H1 (cell line): Measurements from ENCODE around the gene PTBP1. TPM values are rescaled to one million over a fixed set of nuclear protein-coding genes. Genes with fewer than 3 reads are reported as not detected.

Experiments used
- CTCF ChIA-PET: fragments of 300-600 bp; sonication (Branson Sonifier 250); formaldehyde crosslinking; loops from one replicate; lab custom pipeline; 2021; ENCODE audit not compliant: partially characterized antibody; lab: Charles Lee
- POLR2A ChIA-PET: fragments of 300-600 bp; sonication (Branson Sonifier 250); formaldehyde crosslinking; loops from one replicate; lab custom pipeline; 2021; ENCODE audit warnings: inconsistent platforms; ENCODE audit not compliant: partially characterized antibody; lab: Charles Lee
- DNase-seq, 2 experiments: peaks; one replicate each; pipeline versions ENCODE4 v3.0.0 to v3.0.0-alpha.2; 2010 to 2022; ENCODE audit warnings: low spot score in 2 of 2, low read depth in 1 of 2, mixed read lengths in 1 of 2
- FAIRE-seq: peaks from 2 replicates; lab custom pipeline; 2011; peaks lifted over from hg19 to GRCh38; lab: Jason Lieb, UNC
- H2AFZ ChIP-seq: 2 replicates; pipeline ENCODE4 v1.8.1; 2012; ENCODE audit warnings: low read length, inconsistent platforms
- H2AK5ac ChIP-seq: 2 replicates; pipeline ENCODE4 v1.6.1; 2013; ENCODE audit warnings: low read depth, low read length
- H2BK120ac ChIP-seq: replicated peaks from 2 replicates; pipeline ENCODE3; 2013; ENCODE audit warnings: low read depth, low read length, inconsistent platforms
- H2BK12ac ChIP-seq: 2 replicates; pipeline ENCODE4 v1.6.1; 2013; ENCODE audit warnings: low read depth, low read length
- H2BK15ac ChIP-seq: 2 replicates; pipeline ENCODE4 v1.6.1; 2013; ENCODE audit warnings: low read length
- H2BK20ac ChIP-seq: 2 replicates; pipeline ENCODE4 v1.6.1; 2013; ENCODE audit warnings: low read length
- H2BK5ac ChIP-seq: 2 replicates; pipeline ENCODE4 v1.6.1; 2013; ENCODE audit warnings: low read depth, low read length
- H3K14ac ChIP-seq: 2 replicates; pipeline ENCODE4 v1.6.1; 2013; ENCODE audit warnings: inconsistent platforms; ENCODE audit not compliant: insufficient read length
- H3K18ac ChIP-seq: 2 replicates; pipeline ENCODE4 v1.6.1; 2013; ENCODE audit warnings: low read length; ENCODE audit errors: extremely low read depth
- H3K23ac ChIP-seq: 2 replicates; pipeline ENCODE4 v1.6.1; 2013; ENCODE audit warnings: inconsistent platforms; ENCODE audit not compliant: insufficient read length
- H3K23me2 ChIP-seq: 2 replicates; pipeline ENCODE4 v1.6.1; 2013; ENCODE audit warnings: low read depth, low read length
- H3K27ac ChIP-seq: 2 replicates; pipeline ENCODE4 v1.6.1; 2011; ENCODE audit warnings: low read depth, low read length, inconsistent platforms
- H3K27me3 ChIP-seq, 4 experiments: replicated peaks in 1 of 4; 1 replicate in 1 of 4; 2 replicates in 3 of 4; pipeline versions ENCODE4 v1.6.1 to v1.8.1; 2011 to 2013; ENCODE audit warnings: low read length in 3 of 4, mild to moderate bottlenecking in 3 of 4, inconsistent platforms in 2 of 4, mixed read lengths in 2 of 4, moderate library complexity in 1 of 4; ENCODE audit not compliant: control insufficient read depth in 3 of 4, insufficient read depth in 3 of 4; ENCODE audit errors: extremely low read depth in 1 of 4
- H3K36me3 ChIP-seq, 4 experiments: 2 replicates each; pipeline versions ENCODE4 v1.6.1 to v1.8.1; 2011 to 2013; ENCODE audit warnings: mild to moderate bottlenecking in 4 of 4, low read length in 3 of 4, moderate library complexity in 2 of 4, control low read depth in 1 of 4, inconsistent platforms in 1 of 4; ENCODE audit not compliant: insufficient read depth in 4 of 4, control insufficient read depth in 2 of 4
- H3K4ac ChIP-seq: replicated peaks from 2 replicates; pipeline ENCODE3; 2013; ENCODE audit warnings: low read length, low read depth, mixed read lengths, inconsistent platforms; ENCODE audit not compliant: insufficient read length
- H3K4me1 ChIP-seq, 4 experiments: replicated peaks in 1 of 4; 1 replicate in 1 of 4; 2 replicates in 3 of 4; pipeline versions ENCODE4 v1.6.1 to v1.8.1; 2011 to 2013; ENCODE audit warnings: low read length in 3 of 4, inconsistent platforms in 2 of 4, mixed read lengths in 1 of 4; ENCODE audit not compliant: insufficient read depth in 4 of 4, control insufficient read depth in 3 of 4
- H3K4me2 ChIP-seq, 2 experiments: 2 replicates each; pipeline versions ENCODE4 v1.6.1 to v1.8.1; 2011 to 2013; ENCODE audit warnings: low read depth in 2 of 2, low read length in 2 of 2, control low read depth in 1 of 2, inconsistent platforms in 1 of 2, mild to moderate bottlenecking in 1 of 2; ENCODE audit not compliant: insufficient read depth in 1 of 2
- H3K4me3 ChIP-seq, 4 experiments: fragments of 200-600, 300-600 bp in 1 of 4; sonication (generic), shearing (Covaris generic), sonication (Bioruptor Twin) in 1 of 4; 2 replicates each; pipeline versions ENCODE4 v1.5.1 to v1.8.1; 2011 to 2016; ENCODE audit warnings: low read length in 4 of 4, low read depth in 3 of 4, control low read depth in 2 of 4, inconsistent platforms in 2 of 4, mild to moderate bottlenecking in 2 of 4, mixed read lengths in 1 of 4, moderate library complexity in 1 of 4; ENCODE audit not compliant: insufficient read depth in 2 of 4; ENCODE audit errors: extremely low read depth in 1 of 4
- H3K56ac ChIP-seq: replicated peaks from 2 replicates; pipeline ENCODE3; 2013; ENCODE audit warnings: low read depth, mild to moderate bottlenecking, mixed read lengths, low read length, inconsistent platforms; ENCODE audit not compliant: insufficient read length
- H3K79me1 ChIP-seq: 2 replicates; pipeline ENCODE4 v1.6.1; 2013; ENCODE audit warnings: low read depth, low read length, control low read depth
- H3K79me2 ChIP-seq, 2 experiments: 2 replicates each; pipeline versions ENCODE4 v1.6.1 to v1.8.1; 2012 to 2013; ENCODE audit warnings: low read length in 2 of 2, mild to moderate bottlenecking in 2 of 2, inconsistent platforms in 1 of 2; ENCODE audit not compliant: insufficient read depth in 2 of 2, control insufficient read depth in 1 of 2
- H3K9ac ChIP-seq, 4 experiments: replicated peaks in 1 of 4; 1 replicate in 1 of 4; 2 replicates in 3 of 4; pipeline versions ENCODE4 v1.6.1 to v1.8.1; 2011 to 2013; ENCODE audit warnings: low read depth in 3 of 4, low read length in 3 of 4, control low read depth in 2 of 4, mild to moderate bottlenecking in 2 of 4, moderate library complexity in 2 of 4, inconsistent platforms in 1 of 4; ENCODE audit errors: extremely low read depth in 1 of 4
- H3K9me3 ChIP-seq, 2 experiments: 2 replicates each; pipeline versions ENCODE4 v1.6.1 to v1.8.1; 2012 to 2013; ENCODE audit warnings: mild to moderate bottlenecking in 2 of 2, moderate library complexity in 2 of 2, control low read depth in 1 of 2, inconsistent platforms in 1 of 2, low read depth in 1 of 2, low read length in 1 of 2, mixed read lengths in 1 of 2; ENCODE audit not compliant: insufficient read depth in 2 of 2
- H4K20me1 ChIP-seq, 2 experiments: replicated peaks in 1 of 2; 2 replicates each; pipeline versions ENCODE3 to v1.8.1; 2011 to 2013; ENCODE audit warnings: inconsistent platforms in 2 of 2, low read length in 2 of 2, mild to moderate bottlenecking in 1 of 2; ENCODE audit not compliant: insufficient read depth in 2 of 2, control insufficient read depth in 1 of 2
- H4K5ac ChIP-seq: 2 replicates; pipeline ENCODE4 v1.6.1; 2013; ENCODE audit warnings: low read length, low read depth, mixed read lengths, inconsistent platforms; ENCODE audit not compliant: insufficient read length
- H4K8ac ChIP-seq: 2 replicates; pipeline ENCODE4 v1.8.0; 2013; ENCODE audit warnings: mild to moderate bottlenecking, moderate library complexity, low read length, inconsistent platforms; ENCODE audit not compliant: insufficient read depth; ENCODE audit errors: extremely low read depth
- H4K91ac ChIP-seq: replicated peaks from 2 replicates; pipeline ENCODE3; 2013; ENCODE audit warnings: low read length, mixed read lengths, inconsistent platforms; ENCODE audit not compliant: insufficient read length
- ATF2 ChIP-seq: IDR thresholded peaks from 2 replicates; pipeline ENCODE4 v1.6.1; 2012; ENCODE audit warnings: low read length, inconsistent platforms
- ATF3 ChIP-seq: IDR thresholded peaks from 2 replicates; pipeline ENCODE4 v1.6.1; 2011; ENCODE audit warnings: low read depth, mild to moderate bottlenecking, low read length; ENCODE audit not compliant: insufficient read depth
- KDM4A ChIP-seq: IDR thresholded peaks from one replicate; pipeline ENCODE4 v1.7.1; 2012; ENCODE audit warnings: low read depth, mild to moderate bottlenecking, moderate library complexity, low read length, inconsistent platforms; ENCODE audit not compliant: severe bottlenecking
- POLR2AphosphoS5 ChIP-seq: IDR thresholded peaks from 2 replicates; pipeline ENCODE4 v1.6.1; 2011; ENCODE audit warnings: low read depth, low read length
- SP2 ChIP-seq: IDR thresholded peaks from 2 replicates; pipeline ENCODE4 v1.6.1; 2012; ENCODE audit warnings: mild to moderate bottlenecking, low read length, inconsistent platforms
- SUZ12 ChIP-seq: fragments of 200-600 bp; sonication (generic); IDR thresholded peaks from 2 replicates; pipeline ENCODE4 v1.6.1; 2012; ENCODE audit warnings: mild to moderate bottlenecking, inconsistent platforms, low read length, moderate library complexity, mixed read lengths
- TBP ChIP-seq: IDR thresholded peaks from 2 replicates; pipeline ENCODE4 v1.6.1; 2011; ENCODE audit warnings: low read depth, low read length, improper control_type of control experiment
- ZNF274 ChIP-seq: IDR thresholded peaks from 2 replicates; pipeline ENCODE4 v1.7.0; 2012; ENCODE audit warnings: low read length, borderline replicate concordance; ENCODE audit errors: extremely low read depth
- WGBS, 2 experiments: shearing (Covaris generic) in 1 of 2; methylation state at CpG; one replicate each; pipeline versions ENCODE4 v1.1.6 to v1.1.7; 2013 to 2015; ENCODE audit warnings: low lambda C conversion rate in 2 of 2, mixed read lengths in 2 of 2, inconsistent platforms in 1 of 2, low coverage in 1 of 2, missing lambda C conversion rate in 1 of 2; ENCODE audit not compliant: insufficient replicate concordance in 2 of 2, insufficient coverage in 1 of 2, insufficient read length in 1 of 2; ENCODE audit errors: extremely low coverage in 1 of 2, missing lambda C conversion rate in 1 of 2; 5-methylcytosine and 5-hydroxymethylcytosine counted together
- polyA plus RNA-seq, 7 experiments: library from polyadenylated mRNA; depleted of rRNA in 3 of 7; stranded (reverse) in 5 of 7; unstranded in 2 of 7; fragments of >200 nt in 5 of 7; fragments of 200-250 nt in 2 of 7; gene quantifications; 1 replicate in 5 of 7; 2 replicates in 1 of 7; 4 replicates in 1 of 7; pipeline versions ENCODE4 v1.2.1 to v1.2.3, GENCODE V29; 2011 to 2013; ENCODE audit warnings: missing spikeins in 2 of 7, mixed read lengths in 2 of 7
- total RNA-seq: library from RNA; stranded (reverse); fragmentation: NEBNext Ultra II Directional; extraction: Animal tissue kit (Norgen Biotek cat#: 25700); gene quantifications from 2 replicates; pipeline ENCODE4 v1.2.1, GENCODE V29; 2021

The PTBP1 gene
- total and polyA plus RNA-seq, 2 of the 8 experiments (the other 6 are each of a cell fraction or from before 2014, with no cell fraction given), result 528 to 888 TPM

- Histone ChIP-seq H2AK5ac (no peak overlapping the region), H3K23me2 (peaks cover 6% of the 10 kb centered on the region; the same call in 1 of the 2 replicates), H2BK20ac (no peak overlapping the region), H2AFZ (peak overlapping the region; percentile 3; the same call in 1 of the 2 replicates), H3K9me3 (no peaks in the 10 kb centered on the region), H3K27ac (no peak overlapping the region), H3K9ac (no peak overlapping the region), H3K4me3 (peak overlapping the region in 3 of 4 experiments; percentile 23 to 53 (median 30); a peak in 5 of 8 replicates), H3K27me3 (peaks cover 7 to 21% (median 16%) of the 10 kb centered on the region in 4 experiments), H2BK5ac (no peak overlapping the region), H3K4me2 (peak overlapping the region; percentile 66 to 84), H3K79me1 (no peaks in the 10 kb centered on the region), H4K91ac (no peak overlapping the region), H3K14ac (no peak overlapping the region), H2BK15ac (no peak overlapping the region), H4K20me1 (no peaks in the 10 kb centered on the region), H3K18ac (no peak overlapping the region), H3K4me1 (peaks cover 0 to 6% (median 4%) of the 10 kb centered on the region in 4 experiments; a peak in 4 of 7 replicates), H3K56ac (no peak overlapping the region), H3K4ac (no peak overlapping the region), H3K23ac (no peak overlapping the region)
- no peak for DNase-seq
- WGBS, 2 experiments, result 21% methylated on average over 21 of the region's 70 CpGs; no CpG with 5 or more reads in 1 of the 2 experiments
- CTCF ChIA-PET, result interaction anchor here (1.3 kb wide), 1 partner anchor 12 kb away, joined by 4 read pairs; no protein-coding TSS in a partner anchor
- POLR2A ChIA-PET, result interaction anchor here (0.9 to 5.4 kb wide), 5 partner anchors 7 to 44 kb away, joined by 3 to 30 read pairs (median 3); no protein-coding TSS in a partner anchor
- TF ChIP-seq SUZ12 (no peak), POLR2AphosphoS5 (no peak), ATF2 (no peak), KDM4A (peak; percentile 52), ATF3 (no peak), ZNF274 (no peak), SP2 (no peak), TBP (no peak)
- TF ChIP-seq, all 59 proteins: peak for 1
- FAIRE-seq, result no peak
- Histone ChIP-seq H2BK12ac (no peak overlapping the region), H3K36me3 (no peaks in the 10 kb centered on the region), H4K8ac (peak overlapping the region; percentile 25; the same call in 1 of the 2 replicates), H2BK120ac (no peak overlapping the region), H4K5ac (peak overlapping the region; percentile 33), H3K79me2 (no peaks in the 10 kb centered on the region)
Observed at GRCh38 chr19:843836-844545, 46.7 kb downstream of the PTBP1 start.
